Activated naive CD8-positive, alpha-beta T cell treated with anti-CD3 and anti-CD28 coated beads, Interleukin-2, amount 10 ng/mL, durations not matched to agents 7 days and 5 days (primary cell): ENCODE measurements around the gene BCS1L. TPM values are rescaled to one million over a fixed set of nuclear protein-coding genes. Genes with fewer than 3 reads are reported as not detected.
A peak's percentile ranks its signal among the peaks of the same experiment; 100 is the strongest.
"Not testable (repeated sequence)": the region's sequence is repeated elsewhere in the genome, so short reads cannot be mapped to it uniquely, and the experiment has no call there.

Experiments used
- ATAC-seq: fragments of 150-1000 bp; cut with Tn5 transposase; one replicate; pipeline ENCODE4 v1.10.0; 2021; ENCODE audit warnings: low read depth, moderate library complexity
- POLR2A ChIA-PET: fragments of 350-600 bp; sonication (Branson Sonifier 250); formaldehyde crosslinking; loops from one replicate; lab custom pipeline; 2021; ENCODE audit warnings: antibody characterized with exemption; lab: Charles Lee
- DNase-seq: peaks from one replicate; pipeline ENCODE4 v3.0.0; 2021
- H3K27ac Mint-ChIP-seq: one replicate; pipeline ENCODE4 v1.8.0; 2022; ENCODE audit warnings: mild to moderate bottlenecking, mixed read lengths
- H3K27me3 Mint-ChIP-seq: one replicate; pipeline ENCODE4 v1.8.0; 2022; ENCODE audit warnings: mild to moderate bottlenecking, moderate library complexity, mixed read lengths
- H3K36me3 Mint-ChIP-seq: one replicate; pipeline ENCODE4 v1.8.0; 2021; ENCODE audit warnings: mild to moderate bottlenecking, mixed read lengths
- H3K4me1 Mint-ChIP-seq: one replicate; pipeline ENCODE4 v1.8.0; 2021; ENCODE audit warnings: mixed read lengths
- H3K4me3 Mint-ChIP-seq: one replicate; pipeline ENCODE4 v1.8.0; 2022; ENCODE audit warnings: mild to moderate bottlenecking, moderate library complexity, mixed read lengths
- H3K9me3 Mint-ChIP-seq: one replicate; pipeline ENCODE4 v1.8.0; 2021; ENCODE audit warnings: mixed read lengths
- total RNA-seq, 2 experiments: library from RNA; stranded (reverse); gene quantifications; one replicate each; pipeline ENCODE4 v1.2.3, GENCODE V29; 2021

The BCS1L gene
- total RNA-seq, 2 experiments from 2014 or later = 46.7 to 49.3 TPM

GRCh38 chr2:218671654-218672566 lies 12.4 kb downstream of the BCS1L start, which contains the start of the genes RNF25 and STK36:
TSS of gene RNF25 (minus strand) at chr2:218672002. CDS start at chr2:218671970, 32 bp downstream.
TSS of gene STK36 (plus strand) at chr2:218672086. CDS start at chr2:218672830, 744 bp downstream.
- H3K27me3 Mint-ChIP-seq = no peaks in the 10 kb centered on the region
- peak; percentile 79 for DNase-seq
- H3K4me1 Mint-ChIP-seq = peaks cover 15% of the 10 kb centered on the region
- ATAC-seq = peak; percentile 93
- H3K27ac Mint-ChIP-seq = peak within 1 kb of the TSS; percentile 91
- H3K4me3 Mint-ChIP-seq = peak within 1 kb of the TSS; percentile 97
- H3K36me3 Mint-ChIP-seq = no peaks in the 10 kb centered on the region
- no peaks in the 10 kb centered on the region for H3K9me3 Mint-ChIP-seq
- POLR2A ChIA-PET = interaction anchor here (0.5 to 3.9 kb wide), 6 partner anchors 12 to 382 kb away, joined by 3 to 53 read pairs (median 4); partner anchors contain the start of genes BCS1L, TTLL4 and ZNF142

GRCh38 chr2:218679119-218679518 lies 19.6 kb downstream of the BCS1L start:
- H3K4me1 Mint-ChIP-seq = no peaks in the 10 kb centered on the region
- no peaks in the 10 kb centered on the region for H3K36me3 Mint-ChIP-seq
- DNase-seq (no peak), ATAC-seq (no peak)
- POLR2A ChIA-PET = no interaction called here
- no peak overlapping the region for H3K27ac Mint-ChIP-seq
- H3K4me3 Mint-ChIP-seq = no peak overlapping the region
- no peaks in the 10 kb centered on the region for H3K27me3 Mint-ChIP-seq
- H3K9me3 Mint-ChIP-seq = no peaks in the 10 kb centered on the region

- ATAC-seq = no peak
- Mint-ChIP-seq H3K4me3 (no peak overlapping the region), H3K27ac (no peak overlapping the region), H3K27me3 (no peaks in the 10 kb centered on the region), H3K36me3 (no peaks in the 10 kb centered on the region), H3K4me1 (no peaks in the 10 kb centered on the region), H3K9me3 (no peaks in the 10 kb centered on the region)
- DNase-seq = no peak
- POLR2A ChIA-PET = interaction anchor here (0.6 kb wide), 1 partner anchor 85 kb away, joined by 5 read pairs; no protein-coding TSS in a partner anchor
These were observed 20.6 kb downstream of the BCS1L start for GRCh38 chr2:218680061-218680460.

GRCh38 chr2:218687400-218688060 lies 28.0 kb downstream of the BCS1L start:
- H3K9me3 Mint-ChIP-seq, DNase-seq, H3K4me3 Mint-ChIP-seq, H3K4me1 Mint-ChIP-seq, H3K36me3 Mint-ChIP-seq, H3K27ac Mint-ChIP-seq, H3K27me3 Mint-ChIP-seq: not testable (repeated sequence)
- POLR2A ChIA-PET = interaction anchor here (1.3 kb wide), 1 partner anchor 29 kb away, joined by 4 read pairs; no protein-coding TSS in a partner anchor
- ATAC-seq = peak; percentile 90

- ATAC-seq (no peak), DNase-seq (no peak)
- Mint-ChIP-seq H3K36me3 (peaks cover 2% of the 10 kb centered on the region), H3K27me3 (no peaks in the 10 kb centered on the region), H3K4me1 (peaks cover 2% of the 10 kb centered on the region), H3K4me3 (no peak overlapping the region), H3K27ac (no peak overlapping the region), H3K9me3 (no peaks in the 10 kb centered on the region)
- POLR2A ChIA-PET = no interaction called here
These were observed 31.8 kb downstream of the BCS1L start for GRCh38 chr2:218691234-218691633.

- POLR2A ChIA-PET = no interaction called here
- no peak overlapping the region for H3K4me3 Mint-ChIP-seq
- H3K9me3 Mint-ChIP-seq = no peaks in the 10 kb centered on the region
- ATAC-seq (no peak), DNase-seq (no peak)
- H3K4me1 Mint-ChIP-seq = no peaks in the 10 kb centered on the region
- no peak overlapping the region for H3K27ac Mint-ChIP-seq
- peaks cover 4% of the 10 kb centered on the region for H3K36me3 Mint-ChIP-seq
- no peaks in the 10 kb centered on the region for H3K27me3 Mint-ChIP-seq
These were observed 35.1 kb downstream of the BCS1L start for GRCh38 chr2:218694405-218695145.

GRCh38 chr2:218698885-218699284 lies 39.4 kb downstream of the BCS1L start:
- no peak for DNase-seq
- POLR2A ChIA-PET = no interaction called here
- ATAC-seq = no peak
- no peaks in the 10 kb centered on the region for H3K9me3 Mint-ChIP-seq
- H3K27me3 Mint-ChIP-seq = no peaks in the 10 kb centered on the region
- no peak overlapping the region for H3K4me3 Mint-ChIP-seq
- no peak overlapping the region for H3K27ac Mint-ChIP-seq
- no peaks in the 10 kb centered on the region for H3K4me1 Mint-ChIP-seq
- peaks cover 2% of the 10 kb centered on the region for H3K36me3 Mint-ChIP-seq

- H3K36me3 Mint-ChIP-seq = peaks cover 2% of the 10 kb centered on the region
- H3K27ac Mint-ChIP-seq = no peak overlapping the region
- POLR2A ChIA-PET = no interaction called here
- ATAC-seq (no peak), DNase-seq (no peak)
- H3K27me3 Mint-ChIP-seq = peaks cover 6% of the 10 kb centered on the region
- no peak overlapping the region for H3K4me3 Mint-ChIP-seq
- no peaks in the 10 kb centered on the region for H3K4me1 Mint-ChIP-seq
- no peaks in the 10 kb centered on the region for H3K9me3 Mint-ChIP-seq
These were observed 42.3 kb downstream of the BCS1L start for GRCh38 chr2:218701806-218702205.

GRCh38 chr2:218703341-218703740 lies 43.9 kb downstream of the BCS1L start:
- ATAC-seq = no peak
- Mint-ChIP-seq H3K9me3 (no peaks in the 10 kb centered on the region), H3K4me3 (no peak overlapping the region), H3K4me1 (peaks cover 7% of the 10 kb centered on the region), H3K27ac (no peak overlapping the region), H3K27me3 (peaks cover 10% of the 10 kb centered on the region), H3K36me3 (no peaks in the 10 kb centered on the region)
- POLR2A ChIA-PET = no interaction called here
- no peak for DNase-seq

GRCh38 chr2:218708086-218708485 lies 48.6 kb downstream of the BCS1L start:
- H3K36me3 Mint-ChIP-seq = no peaks in the 10 kb centered on the region
- H3K9me3 Mint-ChIP-seq = no peaks in the 10 kb centered on the region
- H3K27me3 Mint-ChIP-seq = peaks cover 10% of the 10 kb centered on the region
- DNase-seq (no peak), ATAC-seq (no peak)
- no peak overlapping the region for H3K4me3 Mint-ChIP-seq
- H3K27ac Mint-ChIP-seq = no peak overlapping the region
- POLR2A ChIA-PET = interaction anchor here (0.6 to 1.2 kb wide), 3 partner anchors 38 to 48 kb away, joined by 3 to 8 read pairs (median 3); partner anchors contain the start of genes BCS1L and ZNF142
- H3K4me1 Mint-ChIP-seq = peaks cover 17% of the 10 kb centered on the region

GRCh38 chr2:218709908-218710307 lies 50.4 kb downstream of the BCS1L start:
- POLR2A ChIA-PET = interaction anchor here (1.0 to 1.8 kb wide), 3 partner anchors 38 to 423 kb away, joined by 3 to 9 read pairs (median 5); partner anchors contain the start of genes BCS1L, RNF25, STK36 and ZNF142
- peak overlapping the region; percentile 99 for H3K4me3 Mint-ChIP-seq
- H3K36me3 Mint-ChIP-seq = peaks cover 3% of the 10 kb centered on the region
- DNase-seq (no peak), ATAC-seq (no peak)
- peaks cover 23% of the 10 kb centered on the region for H3K4me1 Mint-ChIP-seq
- H3K27ac Mint-ChIP-seq = no peak overlapping the region
- H3K27me3 Mint-ChIP-seq = peaks cover 10% of the 10 kb centered on the region
- no peaks in the 10 kb centered on the region for H3K9me3 Mint-ChIP-seq

GRCh38 chr2:218710334-218710686 lies 50.8 kb downstream of the BCS1L start:
- peaks cover 3% of the 10 kb centered on the region for H3K36me3 Mint-ChIP-seq
- H3K9me3 Mint-ChIP-seq = no peaks in the 10 kb centered on the region
- H3K4me1 Mint-ChIP-seq = peaks cover 23% of the 10 kb centered on the region
- H3K4me3 Mint-ChIP-seq = peak overlapping the region; percentile 99
- DNase-seq (no peak), ATAC-seq (no peak)
- peak overlapping the region; percentile 65 for H3K27ac Mint-ChIP-seq
- peaks cover 10% of the 10 kb centered on the region for H3K27me3 Mint-ChIP-seq
- POLR2A ChIA-PET = interaction anchor here (1.0 to 1.8 kb wide), 3 partner anchors 38 to 424 kb away, joined by 3 to 9 read pairs (median 5); partner anchors contain the start of genes BCS1L, RNF25, STK36 and ZNF142
